PC-3 (cell line): ENCODE data around the gene SMNDC1. TPM values are rescaled to one million over a fixed set of nuclear protein-coding genes. Genes with fewer than 3 reads are reported as not detected.

Source experiments
- ATAC-seq: fragments of 200-7000 bp; cut with Tn5 transposase; 2 replicates; pipeline ENCODE4 v1.9.1; 2020; ENCODE audit warnings: mild to moderate bottlenecking, moderate library complexity
- BruUV-seq: library from RNA; stranded (reverse); fragments of 400-500 nt; replicated peaks from 2 replicates; lab custom pipeline; 2021; lab: Mats Ljungman, UMichigan
- CTCF ChIA-PET: fragments of 300-600 bp; sonication (Branson Sonifier 250); formaldehyde crosslinking; loops from one replicate; lab custom pipeline; 2022; ENCODE audit warnings: antibody characterized with exemption; lab: Charles Lee
- POLR2A ChIA-PET: fragments of 300-600 bp; sonication (Branson Sonifier 250); formaldehyde crosslinking; loops from one replicate; lab custom pipeline; 2022; ENCODE audit warnings: antibody characterized with exemption; ENCODE audit not compliant: unreplicated experiment; lab: Charles Lee
- DNase-seq: peaks from one replicate; pipeline ENCODE4 v3.0.0-alpha.2; 2015
- H2AFZ ChIP-seq: fragments of 300-600 bp; sonication (generic); 2 replicates; pipeline ENCODE4 v1.6.0; 2016; ENCODE audit warnings: antibody characterized with exemption, low read length
- H3F3A ChIP-seq: fragments of 300-600 bp; sonication (generic); one replicate; pipeline ENCODE4 v1.6.0; 2017; ENCODE audit warnings: antibody characterized with exemption, low read length, control low read depth, mild to moderate bottlenecking; ENCODE audit not compliant: unreplicated experiment
- H3K27ac ChIP-seq: fragments of 300-600 bp; sonication (generic); 2 replicates; pipeline ENCODE4 v1.5.1; 2016; ENCODE audit warnings: mild to moderate bottlenecking, low read length
- H3K27me3 ChIP-seq: fragments of 300-600 bp; sonication (generic); 2 replicates; pipeline ENCODE4 v1.6.1; 2016; ENCODE audit warnings: low read length, mixed read lengths
- H3K36me3 ChIP-seq: fragments of 300-600 bp; sonication (generic); 2 replicates; pipeline ENCODE4 v1.6.1; 2016; ENCODE audit warnings: low read depth, mixed run types, low read length, mixed read lengths
- H3K4me1 ChIP-seq: fragments of 300-600 bp; sonication (generic); 2 replicates; pipeline ENCODE4 v1.5.1; 2016; ENCODE audit warnings: low read length; ENCODE audit not compliant: insufficient read depth
- H3K4me2 ChIP-seq: fragments of 300-600 bp; sonication (generic); 2 replicates; pipeline ENCODE4 v1.6.0; 2016; ENCODE audit warnings: low read length
- H3K4me3 ChIP-seq: fragments of 300-600 bp; sonication (generic); 2 replicates; pipeline ENCODE4 v1.5.1; 2016; ENCODE audit warnings: mild to moderate bottlenecking, low read length, mixed read lengths
- H3K79me2 ChIP-seq: fragments of 300-600 bp; sonication (generic); 2 replicates; pipeline ENCODE4 v1.6.1; 2017; ENCODE audit warnings: low read length, mixed read lengths
- H3K9ac ChIP-seq: fragments of 300-600 bp; sonication (generic); 2 replicates; pipeline ENCODE4 v1.6.0; 2016; ENCODE audit warnings: mild to moderate bottlenecking, low read length
- H3K9me2 ChIP-seq: fragments of 300-600 bp; sonication (generic); replicated peaks from 2 replicates; pipeline ENCODE4 v1.6.1; 2016; ENCODE audit warnings: mixed run types, low read length, mixed read lengths
- H3K9me3 ChIP-seq: fragments of 300-600 bp; sonication (generic); 2 replicates; pipeline ENCODE4 v1.6.1; 2016; ENCODE audit warnings: low read length, mixed read lengths
- H4K20me1 ChIP-seq: fragments of 300-600 bp; sonication (generic); 2 replicates; pipeline ENCODE4 v1.6.1; 2016; ENCODE audit warnings: low read length, mixed read lengths
- EZH2 ChIP-seq: fragments of 300-600 bp; sonication (generic); IDR thresholded peaks from one replicate; pipeline ENCODE4 v1.6.1; 2017; ENCODE audit warnings: antibody characterized with exemption, mild to moderate bottlenecking, low read length; ENCODE audit not compliant: unreplicated experiment
- EZH2phosphoT487 ChIP-seq: fragments of 300-600 bp; sonication (generic); IDR thresholded peaks from 2 replicates; pipeline ENCODE4 v1.6.1; 2018; ENCODE audit warnings: mild to moderate bottlenecking, antibody characterized with exemption, low read length, borderline replicate concordance
- intact Hi-C: fragments of 100-400 bp; cut with micrococcal nuclease; formaldehyde crosslinking; loops from 2 replicates; pipeline ENCODE4 v1.9.0; 2023
- total RNA-seq: library from RNA; depleted of rRNA; stranded (reverse); fragments of >200 nt; gene quantifications from 2 replicates; pipeline ENCODE4 v1.2.3, GENCODE V29; 2014
- TF ChIP-seq, protein P1 (sequence below): fragments of 300-600 bp; sonication (generic); conservative IDR thresholded peaks from 2 replicates; pipeline ENCODE4 v1.5.1; 2017; ENCODE audit warnings: antibody characterized with exemption, low read depth, mild to moderate bottlenecking, low read length

SMNDC1 gene
- total RNA-seq, 1 experiment from 2014 or later = 16.3 TPM

DNA sequence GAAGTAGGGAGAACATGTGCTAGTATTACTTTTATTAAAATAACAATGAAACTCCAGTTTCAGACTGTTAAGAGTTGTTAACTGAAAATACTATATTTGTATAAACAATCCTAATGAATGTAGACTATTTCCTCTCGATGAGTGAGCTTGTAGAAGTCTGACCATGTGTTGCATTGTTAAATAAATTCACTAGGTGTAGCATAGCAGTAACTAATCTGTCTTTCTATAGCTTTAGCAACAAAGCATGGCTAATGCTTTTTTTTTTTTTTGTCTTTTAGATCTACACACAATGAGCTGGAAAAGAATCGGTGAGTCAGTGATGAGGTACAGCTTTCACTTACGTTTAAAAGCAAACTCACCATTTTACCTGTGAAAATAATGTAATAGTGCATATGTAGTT, 60.2 kb downstream of the SMNDC1 start:
- POLR2A ChIA-PET = no interaction called here
- H3K4me2 ChIP-seq = no peak overlapping the region
- DNase-seq = no peak
- H3K4me3 ChIP-seq = no peak overlapping the region
- no peaks in the 10 kb centered on the region for H3K4me1 ChIP-seq
- no TSS peak for BruUV-seq
- no peaks in the 10 kb centered on the region for H3K27me3 ChIP-seq
- no peaks in the 10 kb centered on the region for H4K20me1 ChIP-seq
- H2AFZ ChIP-seq = no peak overlapping the region
- H3K9me2 ChIP-seq = no peaks in the 10 kb centered on the region
- H3K36me3 ChIP-seq = no peaks in the 10 kb centered on the region
- CTCF ChIA-PET = interaction anchor here (0.6 kb wide), 1 partner anchor 13 kb away, joined by 7 read pairs; no protein-coding TSS in a partner anchor
- intact Hi-C loops = no loop called here
- no peak overlapping the region for H3K9ac ChIP-seq
- no peaks in the 10 kb centered on the region for H3F3A ChIP-seq
- no peak for ATAC-seq
- TF ChIP-seq, protein P1, sequence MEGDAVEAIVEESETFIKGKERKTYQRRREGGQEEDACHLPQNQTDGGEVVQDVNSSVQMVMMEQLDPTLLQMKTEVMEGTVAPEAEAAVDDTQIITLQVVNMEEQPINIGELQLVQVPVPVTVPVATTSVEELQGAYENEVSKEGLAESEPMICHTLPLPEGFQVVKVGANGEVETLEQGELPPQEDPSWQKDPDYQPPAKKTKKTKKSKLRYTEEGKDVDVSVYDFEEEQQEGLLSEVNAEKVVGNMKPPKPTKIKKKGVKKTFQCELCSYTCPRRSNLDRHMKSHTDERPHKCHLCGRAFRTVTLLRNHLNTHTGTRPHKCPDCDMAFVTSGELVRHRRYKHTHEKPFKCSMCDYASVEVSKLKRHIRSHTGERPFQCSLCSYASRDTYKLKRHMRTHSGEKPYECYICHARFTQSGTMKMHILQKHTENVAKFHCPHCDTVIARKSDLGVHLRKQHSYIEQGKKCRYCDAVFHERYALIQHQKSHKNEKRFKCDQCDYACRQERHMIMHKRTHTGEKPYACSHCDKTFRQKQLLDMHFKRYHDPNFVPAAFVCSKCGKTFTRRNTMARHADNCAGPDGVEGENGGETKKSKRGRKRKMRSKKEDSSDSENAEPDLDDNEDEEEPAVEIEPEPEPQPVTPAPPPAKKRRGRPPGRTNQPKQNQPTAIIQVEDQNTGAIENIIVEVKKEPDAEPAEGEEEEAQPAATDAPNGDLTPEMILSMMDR = no peak
- TF ChIP-seq EZH2 (no peak), EZH2phosphoT487 (no peak)
- no peaks in the 10 kb centered on the region for H3K79me2 ChIP-seq
- no peaks in the 10 kb centered on the region for H3K9me3 ChIP-seq
- H3K27ac ChIP-seq = no peak overlapping the region

DNA sequence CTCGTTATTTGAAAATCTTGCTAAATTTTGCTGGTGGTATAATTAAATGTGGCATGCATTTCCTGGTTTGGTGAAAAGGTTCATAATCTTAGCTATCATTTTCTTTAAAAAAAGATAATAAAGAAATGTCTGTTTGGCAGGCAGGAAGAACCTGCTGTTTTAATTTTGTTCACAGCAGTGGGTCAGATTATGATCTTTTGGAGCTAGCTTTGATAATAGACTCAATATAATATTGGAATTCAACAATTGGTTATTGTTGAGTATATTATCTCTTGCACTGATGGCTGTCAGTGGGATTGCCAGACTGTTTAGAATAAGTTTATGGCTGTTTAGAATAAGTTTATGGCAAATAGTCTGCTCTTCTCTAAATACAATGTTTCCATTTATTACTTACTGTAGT, 62.2 kb downstream of the SMNDC1 start:
- Histone ChIP-seq H3K36me3 (no peaks in the 10 kb centered on the region), H3F3A (no peaks in the 10 kb centered on the region), H3K27ac (no peak overlapping the region), H3K4me2 (no peak overlapping the region), H3K79me2 (no peaks in the 10 kb centered on the region), H3K4me1 (no peaks in the 10 kb centered on the region), H3K9ac (no peak overlapping the region), H3K27me3 (no peaks in the 10 kb centered on the region), H3K9me3 (no peaks in the 10 kb centered on the region), H4K20me1 (no peaks in the 10 kb centered on the region), H3K4me3 (no peak overlapping the region), H3K9me2 (no peaks in the 10 kb centered on the region), H2AFZ (no peak overlapping the region)
- intact Hi-C loops = no loop called here
- BruUV-seq = no TSS peak
- DNase-seq = no peak
- TF ChIP-seq, protein P1 = no peak
- no peak for TF ChIP-seq EZH2phosphoT487
- TF ChIP-seq EZH2 = no peak
- CTCF ChIA-PET = no interaction called here
- ATAC-seq = no peak
- POLR2A ChIA-PET = no interaction called here

DNA sequence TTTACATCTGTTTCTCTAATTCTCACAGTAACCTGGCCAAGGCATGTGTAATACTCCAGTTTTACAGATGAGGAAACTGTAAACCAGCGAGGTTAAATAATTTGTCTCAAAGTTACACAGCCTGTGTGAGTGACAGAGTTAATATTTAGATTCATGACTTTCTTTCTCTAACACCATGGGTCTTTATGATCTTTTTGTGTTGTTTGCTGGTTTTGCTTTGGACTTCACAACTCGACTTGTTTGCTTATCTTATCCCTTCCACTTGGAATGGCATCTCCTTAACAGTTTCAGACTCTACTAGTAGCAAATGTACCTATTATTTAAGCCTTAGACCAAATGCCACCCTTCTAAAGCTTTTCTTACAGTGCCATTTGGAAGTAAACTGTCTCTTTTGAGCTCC, 62.9 kb downstream of the SMNDC1 start:
- no peak overlapping the region for H3K4me2 ChIP-seq
- ATAC-seq = no peak
- ChIA-PET POLR2A (no interaction called here), CTCF (no interaction called here)
- no peaks in the 10 kb centered on the region for H3K79me2 ChIP-seq
- H3F3A ChIP-seq = no peaks in the 10 kb centered on the region
- no peak overlapping the region for H3K4me3 ChIP-seq
- no peak for DNase-seq
- H3K27me3 ChIP-seq = no peaks in the 10 kb centered on the region
- H3K9me3 ChIP-seq = no peaks in the 10 kb centered on the region
- H3K36me3 ChIP-seq = no peaks in the 10 kb centered on the region
- no peaks in the 10 kb centered on the region for H3K9me2 ChIP-seq
- no peaks in the 10 kb centered on the region for H4K20me1 ChIP-seq
- no peak overlapping the region for H2AFZ ChIP-seq
- no peaks in the 10 kb centered on the region for H3K4me1 ChIP-seq
- no peak overlapping the region for H3K27ac ChIP-seq
- TF ChIP-seq, protein P1 = no peak
- TF ChIP-seq EZH2 (no peak), EZH2phosphoT487 (no peak)
- no peak overlapping the region for H3K9ac ChIP-seq
- BruUV-seq = no TSS peak
- intact Hi-C loops = no loop called here
